ENCODE measurements around the gene SPATA31C1. TPM values are rescaled to one million over a fixed set of nuclear protein-coding genes. Genes with fewer than 3 reads are reported as not detected.
"Not testable (repeated sequence)": the region's sequence is repeated elsewhere in the genome, so short reads cannot be mapped to it uniquely, and the experiment has no call there.

Gene SPATA31C1
- polyA plus RNA-seq, 3 donors: 0.40 to 0.76 (median 0.65) TPM

GRCh38 chr9:87934444-87934843, 16.7 kb downstream of the SPATA31C1 start:
- DNase-seq (ENCODE audit: low read depth in 3 of 3, low spot score in 2 of 3): not testable (repeated sequence)

- not testable (repeated sequence) for DNase-seq (ENCODE audit: low read depth in 3 of 3, low spot score in 2 of 3)
Measured at GRCh38 chr9:87937352-87937751, 19.6 kb downstream of the SPATA31C1 start.

GRCh38 chr9:87937918-87938317, 20.2 kb downstream of the SPATA31C1 start:
- DNase-seq (ENCODE audit: low read depth in 3 of 3, low spot score in 2 of 3): not testable (repeated sequence)

- not testable (repeated sequence) for DNase-seq (ENCODE audit: low read depth in 3 of 3, low spot score in 2 of 3)
Measured at GRCh38 chr9:87938336-87938735, 20.6 kb downstream of the SPATA31C1 start.

GRCh38 chr9:87939096-87939495, 21.3 kb downstream of the SPATA31C1 start:
- not testable (repeated sequence) for DNase-seq (ENCODE audit: low read depth in 3 of 3, low spot score in 2 of 3)

- no peak for DNase-seq (ENCODE audit: low read depth in 3 of 3, low spot score in 2 of 3)
Measured at GRCh38 chr9:87944096-87944495, 26.3 kb downstream of the SPATA31C1 start.

GRCh38 chr9:87944682-87945081, 26.9 kb downstream of the SPATA31C1 start:
- DNase-seq (ENCODE audit: low read depth in 3 of 3, low spot score in 2 of 3): no peak

- no peak for DNase-seq (ENCODE audit: low read depth in 3 of 3, low spot score in 2 of 3)
Measured at GRCh38 chr9:87950296-87950695, 32.5 kb downstream of the SPATA31C1 start.

- no peak for DNase-seq (ENCODE audit: low read depth in 3 of 3, low spot score in 2 of 3)
Measured at GRCh38 chr9:87950765-87951488, 33.2 kb downstream of the SPATA31C1 start.

- DNase-seq (ENCODE audit: low read depth in 3 of 3, low spot score in 2 of 3): no peak
Measured at GRCh38 chr9:87954230-87954629, 36.5 kb downstream of the SPATA31C1 start.

GRCh38 chr9:87957839-87958238, 40.1 kb downstream of the SPATA31C1 start:
- no peak for DNase-seq (ENCODE audit: low read depth in 3 of 3, low spot score in 2 of 3)

GRCh38 chr9:87958591-87958990, 40.8 kb downstream of the SPATA31C1 start:
- DNase-seq (ENCODE audit: low read depth in 3 of 3, low spot score in 2 of 3): no peak

GRCh38 chr9:87959916-87960581, 42.3 kb downstream of the SPATA31C1 start:
- no peak for DNase-seq (ENCODE audit: low read depth in 3 of 3, low spot score in 2 of 3)

GRCh38 chr9:87963770-87964169, 46.0 kb downstream of the SPATA31C1 start:
- DNase-seq (ENCODE audit: low read depth in 3 of 3, low spot score in 2 of 3): no peak

GRCh38 chr9:87964826-87965225, 47.1 kb downstream of the SPATA31C1 start:
- DNase-seq (ENCODE audit: low read depth in 3 of 3, low spot score in 2 of 3): no peak

GRCh38 chr9:87968155-87968554, 50.4 kb downstream of the SPATA31C1 start:
- DNase-seq (ENCODE audit: low read depth in 3 of 3, low spot score in 2 of 3): no peak

- no peak for DNase-seq (ENCODE audit: low read depth in 3 of 3, low spot score in 2 of 3)
Measured at GRCh38 chr9:87970602-87971001, 52.8 kb downstream of the SPATA31C1 start.

- DNase-seq (ENCODE audit: low read depth in 3 of 3, low spot score in 2 of 3): no peak
Measured at GRCh38 chr9:87973122-87973521, 55.4 kb downstream of the SPATA31C1 start.

Measured in right renal cortex interstitium (tissue), 3 donors.